ENCODE data around the gene FOXJ3.

Gene FOXJ3

DNA sequence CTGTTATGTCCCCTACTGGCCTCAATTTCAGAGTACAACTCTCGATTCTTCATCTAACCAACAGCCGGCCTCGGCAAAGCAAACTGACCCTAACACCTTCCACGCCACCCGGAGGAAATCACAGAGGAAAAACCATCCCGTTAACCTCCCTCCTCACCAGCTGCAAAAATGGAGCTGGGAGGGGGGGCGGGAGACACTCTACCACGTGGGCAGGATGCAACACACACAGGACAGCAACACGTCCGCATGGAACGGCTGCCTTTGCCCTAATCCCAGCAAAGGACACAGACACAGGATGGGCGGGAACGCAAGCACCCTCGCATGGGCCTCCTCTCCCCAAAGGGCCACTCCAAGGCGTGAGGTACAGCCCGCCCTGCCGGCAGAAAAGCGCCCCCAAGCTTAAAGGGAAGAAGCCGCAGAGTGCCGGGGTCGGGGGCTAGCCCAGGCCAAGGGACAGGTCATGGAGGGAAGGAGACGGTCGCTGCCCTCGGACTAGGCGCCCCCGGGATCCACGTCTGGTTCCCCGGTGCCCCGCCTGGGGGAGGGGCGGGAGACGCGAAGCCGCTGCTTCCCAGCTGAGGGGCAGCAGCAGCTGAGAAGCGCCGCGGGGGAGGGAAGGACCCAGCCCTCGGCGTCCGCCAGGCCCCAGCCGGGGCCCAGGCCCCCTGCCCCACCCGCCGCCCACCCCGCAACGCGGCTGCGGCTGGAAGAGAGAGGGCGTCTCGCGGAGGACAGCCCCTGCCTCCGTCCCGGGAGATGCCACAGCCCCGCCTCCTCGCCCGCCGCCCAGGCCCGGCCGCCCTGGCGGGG, 590 bp downstream of the FOXJ3 start (continued):
- TF ChIP-seq, protein P1, sequence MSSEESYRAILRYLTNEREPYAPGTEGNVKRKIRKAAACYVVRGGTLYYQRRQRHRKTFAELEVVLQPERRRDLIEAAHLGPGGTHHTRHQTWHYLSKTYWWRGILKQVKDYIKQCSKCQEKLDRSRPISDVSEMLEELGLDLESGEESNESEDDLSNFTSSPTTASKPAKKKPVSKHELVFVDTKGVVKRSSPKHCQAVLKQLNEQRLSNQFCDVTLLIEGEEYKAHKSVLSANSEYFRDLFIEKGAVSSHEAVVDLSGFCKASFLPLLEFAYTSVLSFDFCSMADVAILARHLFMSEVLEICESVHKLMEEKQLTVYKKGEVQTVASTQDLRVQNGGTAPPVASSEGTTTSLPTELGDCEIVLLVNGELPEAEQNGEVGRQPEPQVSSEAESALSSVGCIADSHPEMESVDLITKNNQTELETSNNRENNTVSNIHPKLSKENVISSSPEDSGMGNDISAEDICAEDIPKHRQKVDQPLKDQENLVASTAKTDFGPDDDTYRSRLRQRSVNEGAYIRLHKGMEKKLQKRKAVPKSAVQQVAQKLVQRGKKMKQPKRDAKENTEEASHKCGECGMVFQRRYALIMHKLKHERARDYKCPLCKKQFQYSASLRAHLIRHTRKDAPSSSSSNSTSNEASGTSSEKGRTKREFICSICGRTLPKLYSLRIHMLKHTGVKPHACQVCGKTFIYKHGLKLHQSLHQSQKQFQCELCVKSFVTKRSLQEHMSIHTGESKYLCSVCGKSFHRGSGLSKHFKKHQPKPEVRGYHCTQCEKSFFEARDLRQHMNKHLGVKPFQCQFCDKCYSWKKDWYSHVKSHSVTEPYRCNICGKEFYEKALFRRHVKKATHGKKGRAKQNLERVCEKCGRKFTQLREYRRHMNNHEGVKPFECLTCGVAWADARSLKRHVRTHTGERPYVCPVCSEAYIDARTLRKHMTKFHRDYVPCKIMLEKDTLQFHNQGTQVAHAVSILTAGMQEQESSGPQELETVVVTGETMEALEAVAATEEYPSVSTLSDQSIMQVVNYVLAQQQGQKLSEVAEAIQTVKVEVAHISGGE (tag by site-specific recombination; conservative IDR thresholded peaks at IDR 0.05; ENCODE audit: low read depth) = 0 out of 2 replicates have a peak, but pooled peaks have one; percentile 30
- TF ChIP-seq BCL11B (tag by site-specific recombination; IDR thresholded peaks at IDR 0.05; ENCODE audit: low read depth) = no peak
- no peak; the same call in 1 of the 2 replicates for TF ChIP-seq ZNF501 (tag by site-specific recombination; IDR thresholded peaks at IDR 0.05)
- TF ChIP-seq MZF1 (tag by site-specific recombination; IDR thresholded peaks at IDR 0.05; ENCODE audit: borderline replicate concordance) = no peak
- TF ChIP-seq ZBTB21 (tag by site-specific recombination; IDR thresholded peaks at IDR 0.05) = no peak
- peak; percentile 56; the same call in 1 of the 2 replicates for TF ChIP-seq ZBTB44 (tag by site-specific recombination; IDR thresholded peaks at IDR 0.05)
- TF ChIP-seq ZNF623 (tag by site-specific recombination; IDR thresholded peaks at IDR 0.05) = no peak
- peak; percentile 63 for TF ChIP-seq SP3 (tag by site-specific recombination; IDR thresholded peaks at IDR 0.05)
- no peak for TF ChIP-seq PRDM2 (tag by site-specific recombination; IDR thresholded peaks at IDR 0.05; ENCODE audit: borderline replicate concordance)
- TF ChIP-seq ZBTB1 (tag by site-specific recombination; IDR thresholded peaks at IDR 0.05) = no peak
- no peak for TF ChIP-seq ZNF433 (tag by site-specific recombination; IDR thresholded peaks at IDR 0.05; ENCODE audit: low read depth)
- no peak for TF ChIP-seq HOXD13 (CRISPR knock-in tag; IDR thresholded peaks at IDR 0.05; ENCODE audit: borderline replicate concordance)
- no peak for TF ChIP-seq ZNF202 (tag by site-specific recombination; IDR thresholded peaks at IDR 0.05; ENCODE audit: borderline replicate concordance)
- TF ChIP-seq ZNF157 (tag by site-specific recombination; IDR thresholded peaks at IDR 0.05) = no peak
- no peak for TF ChIP-seq HOXA7 (CRISPR knock-in tag; IDR thresholded peaks at IDR 0.05; ENCODE audit: borderline replicate concordance)
- no peak for TF ChIP-seq ZNF169 (tag by site-specific recombination; IDR thresholded peaks at IDR 0.05)
- TF ChIP-seq ZNF37A (tag by site-specific recombination; IDR thresholded peaks at IDR 0.05) = no peak
- TF ChIP-seq KLF9 (tag by site-specific recombination; IDR thresholded peaks at IDR 0.05; ENCODE audit: low read depth) = peak; percentile 75
- TF ChIP-seq ZNF596 (tag by site-specific recombination; IDR thresholded peaks at IDR 0.05) = no peak
- TF ChIP-seq TRIM28 (IDR thresholded peaks at IDR 0.05; ENCODE audit: borderline replicate concordance, low read length) = no peak
- TF ChIP-seq ZNF26 (tag by site-specific recombination; IDR thresholded peaks at IDR 0.05) = no peak
- TF ChIP-seq REPIN1 (tag by site-specific recombination; IDR thresholded peaks at IDR 0.05; ENCODE audit: low read depth) = no peak
- TF ChIP-seq ZNF311 (tag by site-specific recombination; IDR thresholded peaks at IDR 0.05; ENCODE audit: borderline replicate concordance) = no peak
- TF ChIP-seq, protein P2, sequence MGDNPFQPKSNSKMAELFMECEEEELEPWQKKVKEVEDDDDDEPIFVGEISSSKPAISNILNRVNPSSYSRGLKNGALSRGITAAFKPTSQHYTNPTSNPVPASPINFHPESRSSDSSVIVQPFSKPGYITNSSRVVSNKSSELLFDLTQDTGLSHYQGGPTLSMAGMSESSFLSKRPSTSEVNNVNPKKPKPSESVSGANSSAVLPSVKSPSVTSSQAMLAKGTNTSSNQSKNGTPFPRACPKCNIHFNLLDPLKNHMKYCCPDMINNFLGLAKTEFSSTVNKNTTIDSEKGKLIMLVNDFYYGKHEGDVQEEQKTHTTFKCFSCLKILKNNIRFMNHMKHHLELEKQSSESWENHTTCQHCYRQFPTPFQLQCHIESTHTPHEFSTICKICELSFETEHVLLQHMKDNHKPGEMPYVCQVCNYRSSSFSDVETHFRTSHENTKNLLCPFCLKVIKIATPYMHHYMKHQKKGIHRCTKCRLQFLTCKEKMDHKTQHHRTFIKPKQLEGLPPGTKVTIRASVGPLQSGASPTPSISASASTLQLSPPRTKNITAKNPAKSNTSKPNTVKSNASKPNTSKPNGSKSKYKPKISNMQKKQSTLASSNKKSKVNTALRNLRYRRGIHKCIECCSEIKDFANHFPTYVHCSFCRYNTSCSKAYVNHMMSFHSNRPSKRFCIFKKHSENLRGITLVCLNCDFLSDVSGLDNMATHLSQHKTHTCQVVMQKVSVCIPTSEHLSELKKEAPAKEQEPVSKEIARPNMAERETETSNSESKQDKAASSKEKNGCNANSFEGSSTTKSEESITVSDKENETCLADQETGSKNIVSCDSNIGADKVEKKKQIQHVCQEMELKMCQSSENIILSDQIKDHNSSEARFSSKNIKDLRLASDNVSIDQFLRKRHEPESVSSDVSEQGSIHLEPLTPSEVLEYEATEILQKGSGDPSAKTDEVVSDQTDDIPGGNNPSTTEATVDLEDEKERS (tag by site-specific recombination; IDR thresholded peaks at IDR 0.05) = no peak

Measured in HEK293 (cell line).